ENCODE data around the gene ACBD4. TPM values are rescaled to one million over a fixed set of nuclear protein-coding genes. Genes with fewer than 3 reads are reported as not detected.

Gene ACBD4
- total and polyA plus RNA-seq, 2 of the 13 experiments (the other 11 are each of a cell fraction or from before 2014, with no cell fraction given) = 16.1 to 26.9 TPM

- no peak for TF ChIP-seq NFE2L1 (CRISPR knock-in tag; IDR thresholded peaks at IDR 0.05; ENCODE audit: borderline replicate concordance)
- peak; percentile 98 for TF ChIP-seq PAXIP1 (CRISPR knock-in tag; conservative IDR thresholded peaks at IDR 0.05)
- no peak for TF ChIP-seq ZNF513 (CRISPR knock-in tag; conservative IDR thresholded peaks at IDR 0.05)
- TF ChIP-seq ZBTB25 (CRISPR knock-in tag; IDR thresholded peaks at IDR 0.05) = peak; percentile 36; the same call in 1 of the 2 replicates
- peak; percentile 85; the same call in 1 of the 2 replicates for TF ChIP-seq ZSCAN31 (CRISPR knock-in tag; IDR thresholded peaks at IDR 0.05; ENCODE audit: low read depth)
- no peak for TF ChIP-seq GPBP1L1 (CRISPR knock-in tag; IDR thresholded peaks at IDR 0.05)
- peak; percentile 34; the same call in 1 of the 2 replicates for TF ChIP-seq RAD21 (CRISPR knock-in tag; IDR thresholded peaks at IDR 0.05)
- peak; percentile 14; the same call in 1 of the 2 replicates for TF ChIP-seq FUBP1 (CRISPR knock-in tag; IDR thresholded peaks at IDR 0.05; ENCODE audit: borderline replicate concordance)
- TF ChIP-seq IRF9 (CRISPR knock-in tag; IDR thresholded peaks at IDR 0.05; ENCODE audit: borderline replicate concordance) = no peak
- TF ChIP-seq ZNF570 (CRISPR knock-in tag; IDR thresholded peaks at IDR 0.05; ENCODE audit: borderline replicate concordance) = no peak
- TF ChIP-seq CEBPG (CRISPR knock-in tag; IDR thresholded peaks at IDR 0.05) = peak; percentile 9; the same call in 1 of the 2 replicates
- TF ChIP-seq HNRNPUL1 (IDR thresholded peaks at IDR 0.05; ENCODE audit: low read depth, low read length) = no peak
- TF ChIP-seq MIER3 (CRISPR knock-in tag; IDR thresholded peaks at IDR 0.05; ENCODE audit: borderline replicate concordance) = peak; percentile 56; the same call in 1 of the 2 replicates
- peak; percentile 94 for TF ChIP-seq SALL1 (CRISPR knock-in tag; IDR thresholded peaks at IDR 0.05)
- no peak for TF ChIP-seq ISX (CRISPR knock-in tag; conservative IDR thresholded peaks at IDR 0.05)
- 0 out of 2 replicates have a peak, but pooled peaks have one; percentile 16 for TF ChIP-seq ZNF431 (CRISPR knock-in tag; IDR thresholded peaks at IDR 0.05; ENCODE audit: borderline replicate concordance, low read depth)
- TF ChIP-seq NBN (conservative IDR thresholded peaks at IDR 0.05) = no peak
Measured at GRCh38 chr17:45171338-45172231, 36.1 kb downstream of the ACBD4 start (continued).
